Measurements from ENCODE around the gene MRPL14.
A peak's percentile ranks its signal among the peaks of the same experiment; 100 is the strongest.
"Not testable (repeated sequence)": the region's sequence is repeated elsewhere in the genome, so short reads cannot be mapped to it uniquely, and the experiment has no call there.

MRPL14 gene

DNA sequence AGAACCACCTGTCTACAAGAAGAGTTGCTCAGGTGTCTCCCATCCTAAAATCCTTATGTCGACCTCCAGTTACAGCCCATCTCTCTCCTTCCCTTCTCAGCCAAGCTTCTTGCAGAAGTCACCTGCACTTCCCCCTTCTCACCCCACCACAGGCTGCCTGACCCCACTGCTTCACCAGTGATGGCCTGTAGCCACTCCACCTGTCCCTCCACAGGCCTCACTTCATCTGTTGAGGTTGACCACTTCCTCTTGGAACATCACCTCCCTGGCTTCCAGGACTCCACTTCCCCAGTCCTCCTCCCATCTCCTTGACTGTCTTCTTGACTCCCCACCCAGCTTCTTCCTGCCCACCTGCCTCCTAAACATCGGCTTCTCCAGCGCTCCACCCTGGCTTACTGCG is 25.4 kb downstream of the MRPL14 start:
- no peak for DNase-seq (ENCODE audit: low read depth in 2 of 2)

DNA sequence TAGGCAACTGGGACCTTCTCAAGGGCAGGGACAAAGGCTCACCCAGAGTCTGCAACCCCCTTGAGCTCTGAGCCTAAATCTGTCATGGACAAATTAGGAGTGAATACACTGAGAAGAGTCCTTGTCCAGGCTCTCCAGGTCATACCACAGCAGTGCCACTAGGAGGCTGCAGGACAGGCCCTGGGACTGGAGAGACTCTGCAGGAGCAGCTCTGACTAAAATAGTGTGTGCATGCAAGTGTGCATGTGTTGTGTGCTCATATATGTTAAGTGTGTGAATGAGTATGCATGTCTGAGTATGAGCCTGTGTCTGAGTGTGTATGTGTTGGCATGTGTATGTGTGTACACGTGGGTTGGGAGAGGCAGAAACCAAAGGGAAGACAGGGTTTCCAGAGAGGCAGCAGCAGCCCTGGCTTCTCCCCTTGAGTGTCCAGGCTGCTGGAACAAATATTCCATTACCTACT is 27.1 kb downstream of the MRPL14 start:
- DNase-seq (ENCODE audit: low read depth in 2 of 2), result no peak

DNA sequence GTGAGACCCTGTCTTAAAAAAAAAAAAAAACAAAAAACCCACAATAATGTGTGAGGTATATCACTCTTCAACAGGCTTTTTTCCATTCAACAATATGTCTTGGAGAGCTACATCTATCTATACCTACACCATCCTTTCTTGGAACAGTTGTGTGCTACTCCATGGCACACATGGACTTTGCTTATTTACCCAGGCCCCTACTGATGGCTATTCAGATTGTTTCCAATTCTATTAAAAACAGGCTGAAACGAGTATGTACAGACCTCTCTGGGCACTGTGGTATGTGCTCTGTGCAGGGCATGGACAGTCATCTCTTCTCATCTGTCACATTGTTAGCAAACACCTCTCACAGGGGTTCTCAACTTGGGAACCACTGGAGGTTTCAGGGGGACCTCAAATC is 28.1 kb downstream of the MRPL14 start:
- DNase-seq (ENCODE audit: low read depth in 2 of 2), result no peak

DNA sequence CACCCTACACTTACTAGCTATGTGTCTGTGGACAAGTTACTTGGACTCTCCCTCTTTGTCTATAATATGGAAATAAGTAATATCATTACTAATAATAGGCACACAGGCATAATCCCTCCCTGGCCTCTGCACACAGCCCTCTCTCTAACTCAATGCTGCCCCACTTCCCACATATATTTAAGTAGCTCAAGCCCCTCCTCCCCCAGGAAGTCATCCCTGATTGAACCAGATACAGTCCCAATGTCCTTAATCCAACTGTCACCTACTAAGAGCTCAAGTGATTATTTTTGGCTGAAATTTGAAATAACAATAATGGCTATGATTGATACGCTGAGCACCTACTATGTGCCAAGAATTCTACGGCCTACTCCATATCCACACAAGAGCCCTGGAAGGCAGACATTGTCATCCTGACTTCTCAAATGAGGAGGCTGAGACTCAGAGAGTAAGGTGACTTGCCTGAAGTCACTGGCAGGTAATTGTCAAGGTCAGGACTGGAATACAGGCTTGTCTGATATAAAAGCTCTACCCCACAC is 29.4 kb downstream of the MRPL14 start:
- DNase-seq (ENCODE audit: low read depth in 2 of 2), result no peak

DNA sequence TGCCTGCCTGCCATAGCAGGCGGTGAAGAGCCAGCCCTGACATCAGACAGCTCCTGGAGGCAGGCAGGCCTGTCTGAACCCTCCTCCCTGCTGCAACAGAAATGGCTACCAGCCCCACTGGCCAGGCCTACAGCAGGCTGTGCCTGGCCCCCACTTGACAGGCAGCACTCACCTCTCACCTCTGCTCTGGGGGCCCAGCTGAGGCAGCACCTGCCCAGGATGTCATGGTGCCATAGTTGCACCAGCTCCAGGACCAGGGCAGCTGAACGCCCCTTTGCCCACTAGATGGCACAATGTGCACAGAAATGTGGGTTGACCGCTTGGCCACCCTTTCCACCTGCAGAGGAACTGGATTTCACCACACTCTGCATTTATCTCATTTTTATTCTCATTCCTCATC is 30.6 kb downstream of the MRPL14 start:
- DNase-seq (ENCODE audit: low read depth in 2 of 2), result peak; percentile 40 to 62

DNA sequence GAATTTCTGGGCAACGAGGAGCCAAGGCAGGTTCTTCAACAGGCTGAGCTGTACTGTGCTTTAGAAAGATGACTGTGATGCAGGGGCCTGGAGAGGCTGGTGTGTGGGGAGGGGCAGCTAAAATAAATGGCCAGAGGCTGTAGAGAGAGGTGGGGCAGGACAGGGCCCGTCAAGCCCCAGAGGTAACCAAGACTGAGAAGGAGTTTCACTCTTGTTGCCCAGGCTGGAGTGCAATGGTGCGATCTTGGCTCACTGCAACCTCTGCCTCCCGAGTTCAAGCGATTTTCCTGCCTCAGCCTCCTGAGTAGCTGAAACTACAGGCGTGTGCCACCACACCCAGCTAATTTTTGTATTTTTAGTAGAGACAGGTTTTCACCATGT is 32.0 kb downstream of the MRPL14 start:
- DNase-seq (ENCODE audit: low read depth in 2 of 2), result not testable (repeated sequence)

DNA sequence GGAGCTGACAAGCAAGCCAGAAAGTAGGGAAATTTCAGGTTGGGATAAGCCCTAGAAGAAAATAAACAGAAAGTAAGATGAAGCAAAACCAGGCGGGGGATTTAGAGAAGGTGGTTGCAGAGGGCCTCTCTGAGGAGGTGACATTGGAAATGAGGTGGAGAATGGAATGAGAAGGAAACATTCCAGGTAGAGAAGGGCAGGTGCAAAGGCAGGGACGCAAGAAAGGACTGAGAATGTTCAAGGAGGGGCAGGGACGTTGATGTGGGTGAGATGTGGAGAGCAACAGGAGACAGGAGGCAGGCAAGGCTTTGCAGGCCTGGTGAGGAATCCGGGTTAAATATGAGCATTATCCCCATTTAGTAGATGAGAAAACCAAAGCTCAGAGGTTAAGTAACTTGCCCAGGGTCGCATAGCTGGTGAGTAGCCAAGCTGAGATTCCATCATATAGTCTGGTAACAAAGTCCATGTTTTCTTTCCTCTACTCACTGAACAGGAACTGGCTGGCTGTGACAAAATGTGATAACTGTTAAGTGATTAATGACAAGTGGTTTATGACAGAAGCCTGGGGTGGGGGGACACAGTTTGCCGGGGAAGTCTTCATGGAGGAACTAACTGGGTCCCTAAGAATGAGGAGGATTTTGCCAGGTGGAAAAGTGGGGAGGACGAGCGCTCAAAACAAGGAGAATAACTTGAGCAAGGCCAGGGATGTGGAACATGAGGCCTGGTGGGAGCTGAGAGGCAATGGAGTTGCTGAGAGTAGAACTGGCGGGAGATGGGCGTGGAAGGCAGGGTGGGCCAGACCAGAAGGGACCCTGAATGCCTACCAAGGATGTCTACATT is 32.6 kb downstream of the MRPL14 start:
- no peak for DNase-seq (ENCODE audit: low read depth in 2 of 2)

DNA sequence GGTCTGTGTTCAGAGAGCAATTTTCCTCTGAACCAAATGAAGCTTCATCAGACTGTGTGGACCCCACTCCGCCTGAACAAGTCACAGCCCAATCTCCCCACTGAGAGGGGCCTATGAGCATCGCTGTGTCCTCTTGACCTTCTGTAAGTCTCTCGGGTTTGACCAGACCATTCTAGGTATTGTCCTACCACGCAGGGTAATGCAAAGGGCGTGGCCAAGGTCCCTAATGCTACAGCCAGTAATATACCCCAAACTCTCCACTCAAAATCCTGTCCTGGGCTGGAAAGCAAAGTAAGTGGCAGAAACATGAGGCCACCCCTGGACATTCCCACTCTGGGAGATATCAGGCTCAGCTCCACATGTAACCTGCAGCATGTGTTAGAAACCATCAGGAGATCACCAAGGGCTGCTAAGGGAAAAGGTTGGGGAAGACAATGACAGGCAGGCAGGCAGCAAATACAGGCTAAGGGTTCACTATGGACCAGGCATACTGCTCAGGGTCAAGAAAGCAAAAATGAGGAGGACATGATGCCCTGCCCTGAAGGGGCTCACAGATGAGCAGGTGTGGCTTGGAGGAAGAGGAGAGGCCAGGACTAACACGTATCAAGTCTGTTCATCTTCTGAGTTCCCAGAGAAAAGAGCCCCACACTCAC is 33.4 kb downstream of the MRPL14 start:
- no peak for DNase-seq (ENCODE audit: low read depth in 2 of 2)

DNA sequence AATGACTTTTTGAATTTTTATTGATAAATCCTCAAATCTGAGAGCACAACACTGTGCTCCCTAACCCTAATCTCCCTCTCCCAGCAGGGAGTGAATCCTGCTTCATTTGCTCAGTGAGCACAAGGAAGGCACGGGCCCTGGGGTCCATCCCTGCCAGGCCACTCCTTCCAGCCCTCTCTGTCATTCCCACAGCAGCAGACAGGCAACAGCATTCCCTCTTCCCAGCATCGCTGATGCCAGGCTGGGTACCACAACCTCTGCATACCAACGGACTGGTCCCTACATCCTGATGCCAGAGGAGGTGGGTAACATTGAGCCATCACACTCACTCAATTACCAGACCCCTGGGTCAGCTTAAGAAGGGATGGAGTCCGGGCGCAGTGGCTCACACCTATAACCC is 34.2 kb downstream of the MRPL14 start:
- no peak for DNase-seq (ENCODE audit: low read depth in 2 of 2)

DNA sequence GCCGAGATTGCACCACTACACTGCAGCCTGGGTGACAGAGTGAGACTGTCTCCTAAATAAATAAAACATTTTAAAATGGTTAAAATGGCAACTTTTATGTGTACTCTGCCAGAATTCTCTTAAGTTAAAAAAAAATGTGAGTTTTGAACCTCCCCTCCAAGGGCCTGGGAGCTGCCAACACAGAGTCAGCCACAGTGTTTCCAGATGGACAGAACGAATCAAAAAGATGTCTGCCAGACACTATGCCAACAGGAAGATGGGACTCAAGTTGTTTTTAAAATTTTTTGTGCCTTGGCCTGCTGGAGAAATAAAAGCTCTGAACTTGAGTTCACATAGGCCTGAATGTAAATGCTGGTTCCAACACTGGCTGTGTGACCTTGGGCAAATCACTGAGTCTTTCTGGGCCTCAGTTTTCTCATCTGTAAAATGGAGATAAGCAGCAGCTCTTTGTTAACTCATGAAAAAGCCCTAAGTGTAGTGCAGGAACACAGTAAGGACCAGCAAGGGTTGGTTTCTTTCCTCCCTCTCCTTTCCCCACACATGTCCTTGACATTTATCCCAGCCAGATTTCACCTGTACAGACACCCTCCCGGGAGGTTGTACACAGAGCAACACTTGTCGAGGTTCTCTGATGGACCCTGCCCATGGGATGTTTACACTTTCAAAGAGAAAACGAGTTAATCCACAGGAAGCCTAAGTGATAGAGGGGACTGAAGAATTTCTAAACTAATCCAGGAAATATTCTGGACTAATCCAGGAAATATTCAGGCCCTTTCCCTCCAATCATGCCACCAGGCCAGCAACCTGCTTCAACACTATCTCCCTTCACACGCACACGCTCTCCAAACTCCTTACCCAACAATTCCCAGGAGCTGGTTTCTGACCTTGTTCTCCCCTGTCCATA is 35.0 kb downstream of the MRPL14 start:
- DNase-seq (ENCODE audit: low read depth in 2 of 2), result no peak

DNA sequence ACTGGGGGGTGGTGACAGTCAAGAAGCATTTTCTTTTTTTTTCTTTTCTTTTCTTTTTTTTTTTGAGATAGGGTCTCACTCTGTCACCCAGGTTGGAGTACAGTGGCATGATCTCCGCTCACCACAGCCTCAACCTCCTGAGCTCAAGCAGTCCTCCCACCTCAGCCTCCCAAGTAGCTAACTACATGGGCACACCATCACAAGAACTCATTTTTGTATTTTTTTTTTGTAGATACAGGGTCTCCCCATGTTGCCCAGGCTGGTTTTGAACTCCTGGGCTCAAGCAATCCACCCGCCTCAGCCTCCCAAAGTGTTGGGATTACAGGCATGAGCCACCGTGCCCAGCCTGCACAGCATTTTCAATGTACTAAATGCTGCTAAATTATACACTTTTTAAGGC is 35.9 kb downstream of the MRPL14 start:
- not testable (repeated sequence) for DNase-seq (ENCODE audit: low read depth in 2 of 2)

DNA sequence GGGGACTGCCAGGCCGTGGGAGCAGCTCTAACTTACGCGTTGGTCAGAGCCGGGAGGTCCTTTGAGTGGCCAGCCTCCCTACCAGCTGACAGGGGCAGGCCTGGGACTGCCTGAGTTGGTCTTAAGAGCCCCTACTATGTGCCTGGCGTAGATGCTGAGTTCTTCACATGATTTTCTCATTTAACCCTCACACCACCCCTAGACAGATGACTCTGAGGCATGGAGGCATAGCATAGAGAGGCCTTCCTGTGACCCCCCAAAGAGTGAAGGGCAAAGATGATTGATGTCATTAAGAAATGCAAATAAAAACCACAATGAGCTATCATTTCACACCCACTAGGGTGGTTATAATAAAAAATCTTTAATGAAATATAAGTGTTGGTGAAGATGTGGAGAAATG is 36.8 kb downstream of the MRPL14 start:
- no peak for DNase-seq (ENCODE audit: low read depth in 2 of 2)

DNA sequence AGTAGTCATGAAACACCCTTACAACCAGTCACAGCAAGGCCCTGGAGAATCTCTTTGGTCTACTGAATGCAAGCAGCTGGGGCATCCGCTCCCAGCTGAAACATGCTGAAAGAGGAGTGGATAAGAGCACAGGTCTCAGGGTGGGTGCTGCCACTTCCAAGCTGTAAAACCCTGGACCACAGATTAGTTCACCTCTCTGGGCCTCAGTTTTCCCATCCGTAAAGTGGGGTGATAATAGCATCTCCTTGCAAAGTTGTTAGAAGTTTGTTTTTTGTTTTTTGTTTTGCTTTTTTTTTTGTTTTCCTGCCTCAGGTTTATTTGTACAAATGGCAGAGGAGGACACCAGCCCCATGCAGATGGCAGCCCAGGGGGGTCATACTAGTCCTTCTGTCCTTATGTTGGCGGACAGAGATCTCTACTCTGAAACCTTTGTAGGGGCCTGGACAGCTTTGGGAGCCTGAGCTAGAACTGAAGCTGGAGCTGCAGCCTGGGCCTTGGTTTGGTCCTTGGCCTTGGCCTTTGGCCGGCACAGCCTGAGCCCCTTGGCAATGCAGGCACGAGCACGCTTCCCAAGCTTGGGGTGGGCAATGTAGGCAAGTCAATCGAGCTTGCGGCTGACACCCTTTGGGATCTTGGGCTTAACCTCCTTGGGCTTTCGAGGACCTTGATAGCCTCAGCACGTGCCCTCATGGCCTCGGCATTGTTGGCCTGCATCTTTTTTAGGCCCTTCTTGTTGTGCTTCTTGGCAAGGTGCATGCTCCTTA is 38.2 kb downstream of the MRPL14 start:
- DNase-seq (ENCODE audit: low read depth in 2 of 2), result no peak

DNA sequence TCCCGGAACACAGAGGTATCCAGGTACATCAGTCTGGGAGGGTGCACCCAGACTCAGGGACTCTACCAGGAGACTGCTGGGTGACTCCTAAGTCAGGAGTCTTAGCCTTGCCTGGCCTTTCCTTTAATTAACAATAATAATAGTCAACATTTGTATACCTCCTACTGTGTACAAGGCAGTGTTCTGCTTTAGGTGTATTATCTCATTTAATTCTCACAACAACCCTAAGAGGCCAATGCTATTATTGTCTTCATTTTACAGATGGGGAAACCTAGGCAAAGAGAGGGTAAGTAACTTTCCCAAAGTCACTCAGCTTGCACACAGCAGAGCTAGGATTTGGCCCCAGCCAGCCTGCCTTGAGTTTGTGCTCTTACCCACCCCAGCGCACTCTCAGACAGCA is 39.6 kb downstream of the MRPL14 start:
- DNase-seq (ENCODE audit: low read depth in 2 of 2), result no peak

DNA sequence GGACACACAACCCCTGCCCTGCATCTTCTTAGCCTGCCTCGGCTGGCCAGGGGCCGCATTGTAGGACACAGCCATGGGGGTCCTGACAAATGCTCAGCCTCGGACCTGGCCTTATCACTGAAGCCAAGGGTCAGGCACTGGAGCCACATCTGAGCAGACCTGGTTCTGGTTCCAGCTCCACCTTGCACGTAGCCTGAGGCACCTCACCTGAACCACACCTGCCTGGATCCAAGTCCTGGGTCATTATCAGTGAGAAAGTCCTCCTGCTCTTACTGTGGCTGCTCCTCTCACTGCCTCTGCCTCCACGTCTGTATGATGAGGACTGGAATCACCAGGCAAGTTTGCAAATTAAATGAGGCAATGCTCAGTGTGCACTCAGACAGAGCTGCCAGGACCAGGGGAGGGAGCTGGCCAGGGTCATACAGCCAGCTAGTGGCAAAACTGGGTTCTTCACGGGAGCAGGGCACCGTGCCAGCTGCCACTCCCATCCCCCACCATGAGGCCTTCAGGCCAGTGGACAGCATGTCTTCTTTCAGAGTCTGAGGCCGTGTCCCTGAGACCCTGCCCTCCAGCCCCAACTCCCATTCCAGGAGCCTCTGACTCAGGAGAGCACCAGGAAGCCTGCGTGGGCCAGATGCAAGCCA is 40.2 kb downstream of the MRPL14 start:
- no peak for DNase-seq (ENCODE audit: low read depth in 2 of 2)

DNA sequence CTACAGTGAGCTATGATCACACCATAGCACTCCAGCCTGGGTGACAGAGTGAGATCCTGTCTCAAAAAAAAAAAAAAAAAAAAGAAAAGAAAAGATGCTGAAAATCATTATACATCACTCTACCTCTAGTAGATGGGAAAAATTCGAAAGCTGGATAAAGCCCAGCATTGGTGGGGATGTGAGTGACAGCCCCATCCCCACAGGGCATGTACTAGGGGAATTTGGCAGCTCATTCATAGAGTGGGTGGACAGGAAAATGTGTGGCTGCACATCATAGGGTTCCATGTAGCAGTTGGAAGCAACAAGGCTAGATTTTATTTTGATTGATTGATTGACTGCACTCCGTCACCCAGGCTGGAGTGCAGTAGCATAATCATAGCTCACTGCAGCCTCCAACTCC is 42.0 kb downstream of the MRPL14 start:
- no peak for DNase-seq (ENCODE audit: low read depth in 2 of 2)

DNA sequence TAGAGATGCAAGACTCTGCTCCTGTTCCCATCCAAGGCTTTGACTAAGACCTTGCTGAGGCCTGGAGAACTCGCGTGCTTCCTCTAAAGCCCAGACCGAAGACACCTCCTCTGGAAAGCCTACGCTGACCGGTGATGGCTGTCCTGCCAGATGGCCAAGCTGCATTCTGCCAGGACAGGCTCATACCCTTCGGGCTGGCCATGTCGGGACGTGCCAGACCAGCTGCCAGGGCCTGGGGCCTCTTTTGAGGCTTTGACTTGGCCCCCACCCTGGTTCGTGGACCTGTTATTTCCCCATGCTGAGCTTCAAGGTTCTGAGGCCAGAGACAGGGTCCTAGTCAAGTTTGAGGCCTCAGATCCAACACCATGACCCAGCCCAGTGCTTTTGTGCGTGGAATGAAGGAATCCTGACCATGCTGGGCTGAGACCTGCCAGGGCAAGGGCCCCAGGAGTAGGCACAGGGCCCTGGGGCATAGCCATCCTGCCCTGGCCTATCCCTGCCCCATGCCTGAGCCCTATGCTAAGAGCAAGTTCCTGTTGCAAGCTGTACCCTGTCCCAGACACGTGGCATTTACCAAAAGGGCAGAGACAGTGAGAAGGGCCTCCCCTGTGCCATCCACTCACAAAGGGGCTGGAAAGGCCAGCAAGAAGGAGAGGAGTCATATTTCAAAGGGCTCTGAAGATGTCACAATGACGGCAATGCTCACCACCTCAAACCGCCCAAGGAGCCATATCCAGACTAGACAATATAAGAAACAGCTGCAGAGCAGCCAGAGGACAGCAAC is 42.8 kb downstream of the MRPL14 start:
- no peak for DNase-seq (ENCODE audit: low read depth in 2 of 2)

DNA sequence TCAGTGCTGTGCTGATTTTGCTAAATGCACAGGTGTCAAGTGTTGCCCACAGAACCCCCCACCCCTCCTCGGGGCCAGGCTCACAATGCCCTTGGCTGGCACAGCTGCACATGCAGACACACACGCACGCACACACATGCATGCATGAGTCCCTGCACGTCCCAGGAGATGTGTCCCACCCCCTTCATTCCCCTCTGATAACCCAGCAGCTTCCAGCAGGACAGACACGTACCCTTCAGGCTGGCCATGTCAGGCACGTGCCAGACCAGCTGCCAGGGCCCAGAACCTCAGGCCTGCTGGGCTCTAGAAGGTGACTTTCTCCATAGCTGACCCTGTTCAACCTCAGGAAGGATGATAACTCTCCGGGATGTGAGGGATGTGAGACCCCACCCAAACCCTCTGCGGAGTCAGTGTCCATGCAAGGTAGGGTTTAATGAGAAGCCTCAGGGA is 44.4 kb downstream of the MRPL14 start:
- DNase-seq (ENCODE audit: low read depth in 2 of 2), result no peak

DNA sequence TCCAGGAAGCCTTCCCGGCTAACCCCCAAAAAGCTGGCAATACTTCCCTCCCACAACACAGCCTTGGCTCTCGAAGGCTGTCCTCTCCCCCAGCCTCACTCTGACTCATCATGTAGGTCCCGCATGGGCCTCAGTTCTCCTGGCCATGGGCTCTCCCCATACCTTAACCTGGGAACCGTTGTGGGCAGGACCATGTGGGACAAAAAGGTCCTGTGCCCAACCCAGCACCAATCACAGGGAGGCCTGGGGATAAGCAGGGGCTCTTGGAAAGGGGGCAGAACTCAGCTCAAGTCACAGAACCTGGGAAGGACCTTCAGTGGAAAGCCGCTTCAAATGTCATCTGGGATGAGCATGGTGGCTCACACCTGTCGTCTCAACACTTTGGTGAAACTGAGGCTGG is 45.5 kb downstream of the MRPL14 start:
- DNase-seq (ENCODE audit: low read depth in 2 of 2), result no peak

All from stimulated activated CD8-positive, alpha-beta memory T cell treated with anti-CD3 and anti-CD28 coated beads, Interleukin-7, amount 100 ng/mL, for 1 hour (primary cell).